ENCODE data around the gene KPNB1.

KPNB1 gene

GRCh38 chr17:47726796-47727703 lies 77.3 kb downstream of the KPNB1 start:
- H3K27me3 Mint-ChIP-seq (ENCODE audit: low read depth, poor library complexity): peaks cover 74% of the 10 kb centered on the region
- H3K4me1 Mint-ChIP-seq: peaks cover 44% of the 10 kb centered on the region
- no peak overlapping the region for H3K27ac Mint-ChIP-seq
- H3K9me3 Mint-ChIP-seq: no peaks in the 10 kb centered on the region
- TF ChIP-seq, protein P1, sequence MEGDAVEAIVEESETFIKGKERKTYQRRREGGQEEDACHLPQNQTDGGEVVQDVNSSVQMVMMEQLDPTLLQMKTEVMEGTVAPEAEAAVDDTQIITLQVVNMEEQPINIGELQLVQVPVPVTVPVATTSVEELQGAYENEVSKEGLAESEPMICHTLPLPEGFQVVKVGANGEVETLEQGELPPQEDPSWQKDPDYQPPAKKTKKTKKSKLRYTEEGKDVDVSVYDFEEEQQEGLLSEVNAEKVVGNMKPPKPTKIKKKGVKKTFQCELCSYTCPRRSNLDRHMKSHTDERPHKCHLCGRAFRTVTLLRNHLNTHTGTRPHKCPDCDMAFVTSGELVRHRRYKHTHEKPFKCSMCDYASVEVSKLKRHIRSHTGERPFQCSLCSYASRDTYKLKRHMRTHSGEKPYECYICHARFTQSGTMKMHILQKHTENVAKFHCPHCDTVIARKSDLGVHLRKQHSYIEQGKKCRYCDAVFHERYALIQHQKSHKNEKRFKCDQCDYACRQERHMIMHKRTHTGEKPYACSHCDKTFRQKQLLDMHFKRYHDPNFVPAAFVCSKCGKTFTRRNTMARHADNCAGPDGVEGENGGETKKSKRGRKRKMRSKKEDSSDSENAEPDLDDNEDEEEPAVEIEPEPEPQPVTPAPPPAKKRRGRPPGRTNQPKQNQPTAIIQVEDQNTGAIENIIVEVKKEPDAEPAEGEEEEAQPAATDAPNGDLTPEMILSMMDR (IDR thresholded peaks at IDR 0.05): no peak
- DNase-seq: no peak
- no peaks in the 10 kb centered on the region for H3K36me3 Mint-ChIP-seq (ENCODE audit: low read depth)
- no peak overlapping the region for H3K4me3 Mint-ChIP-seq

- Mint-ChIP-seq H3K9me3 (no peaks in the 10 kb centered on the region), H3K4me3 (no peak overlapping the region), H3K27me3 (ENCODE audit: low read depth, poor library complexity) (peaks cover 74% of the 10 kb centered on the region), H3K4me1 (peaks cover 47% of the 10 kb centered on the region), H3K27ac (no peak overlapping the region), H3K36me3 (ENCODE audit: low read depth) (no peaks in the 10 kb centered on the region)
- no peak for DNase-seq
- TF ChIP-seq, protein P1 (IDR thresholded peaks at IDR 0.05): no peak
Measured at GRCh38 chr17:47727704-47728036, 78.0 kb downstream of the KPNB1 start.

DNA sequence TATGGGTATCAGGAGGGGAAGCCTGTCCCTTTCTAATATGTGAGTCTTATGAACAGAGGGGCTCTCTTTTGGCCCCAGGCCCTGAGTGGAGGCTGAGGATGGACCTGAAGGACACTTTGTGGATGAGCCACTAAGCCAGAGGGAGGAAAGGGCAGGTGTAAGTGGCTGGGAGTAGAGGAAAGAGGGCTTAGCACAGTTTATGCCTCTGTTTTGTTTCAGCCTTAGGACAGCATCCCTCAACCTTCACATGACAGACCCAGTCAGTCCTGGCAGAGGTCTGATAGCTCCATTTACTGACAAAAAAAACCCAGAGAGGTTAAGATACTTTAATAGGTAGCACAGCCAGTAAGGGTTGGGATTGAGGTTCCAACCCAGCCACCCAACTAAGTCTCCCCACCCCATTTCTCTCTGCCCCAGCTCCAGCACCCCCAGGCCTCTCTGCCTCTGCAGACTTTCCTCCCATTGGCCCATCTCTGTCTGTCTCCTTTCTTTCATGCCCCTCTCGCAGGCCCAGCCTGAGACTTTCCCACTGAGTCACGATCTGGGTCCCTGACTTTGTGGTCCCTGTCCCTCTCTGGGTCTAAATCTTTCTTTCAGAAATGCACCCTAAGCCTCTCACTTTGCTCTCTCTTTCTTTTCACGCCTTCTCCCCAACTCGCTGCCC lies 78.6 kb downstream of the KPNB1 start:
- Mint-ChIP-seq H3K9me3 (no peaks in the 10 kb centered on the region), H3K4me1 (peaks cover 49% of the 10 kb centered on the region), H3K4me3 (no peak overlapping the region), H3K27me3 (ENCODE audit: low read depth, poor library complexity) (peaks cover 72% of the 10 kb centered on the region), H3K36me3 (ENCODE audit: low read depth) (no peaks in the 10 kb centered on the region), H3K27ac (peak overlapping the region; percentile 69)
- DNase-seq: no peak
- TF ChIP-seq, protein P1 (IDR thresholded peaks at IDR 0.05): no peak

DNA sequence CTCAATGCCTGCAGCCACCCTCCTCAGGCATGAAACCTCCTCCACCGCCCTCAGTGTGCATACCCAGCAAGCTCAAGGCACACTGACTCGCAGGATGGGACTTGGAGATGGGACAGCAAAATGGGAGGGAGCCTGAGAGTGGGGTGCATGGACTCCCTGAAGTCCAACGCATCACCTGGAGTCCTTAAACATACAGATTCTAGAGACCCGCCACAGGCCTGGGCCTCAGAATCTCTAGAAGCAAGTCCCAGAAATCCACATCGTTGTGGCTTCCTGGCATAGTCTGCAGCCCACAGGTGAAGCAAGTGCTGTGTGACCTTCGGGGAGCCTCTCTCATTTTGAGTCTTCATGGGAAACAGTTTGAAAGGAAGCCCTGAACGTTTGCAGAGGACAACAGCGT lies 79.8 kb downstream of the KPNB1 start:
- TF ChIP-seq, protein P1 (IDR thresholded peaks at IDR 0.05): no peak
- Mint-ChIP-seq H3K27ac (no peak overlapping the region), H3K36me3 (ENCODE audit: low read depth) (no peaks in the 10 kb centered on the region), H3K27me3 (ENCODE audit: low read depth, poor library complexity) (peaks cover 70% of the 10 kb centered on the region), H3K9me3 (no peaks in the 10 kb centered on the region), H3K4me3 (no peak overlapping the region), H3K4me1 (peaks cover 54% of the 10 kb centered on the region)
- no peak for DNase-seq

- DNase-seq: no peak
- Mint-ChIP-seq H3K27me3 (ENCODE audit: low read depth, poor library complexity) (peaks cover 78% of the 10 kb centered on the region), H3K27ac (no peak overlapping the region), H3K36me3 (ENCODE audit: low read depth) (no peaks in the 10 kb centered on the region), H3K9me3 (no peaks in the 10 kb centered on the region), H3K4me1 (peaks cover 44% of the 10 kb centered on the region), H3K4me3 (no peak overlapping the region)
- TF ChIP-seq, protein P1 (IDR thresholded peaks at IDR 0.05): no peak
Measured at GRCh38 chr17:47730681-47731080, 81.0 kb downstream of the KPNB1 start.

All from nephron progenitor cell (in vitro differentiated cells).